GM21423 (cell line): Measurements from ENCODE around the gene RPL13.
"Not testable (repeated sequence)": the region's sequence is repeated elsewhere in the genome, so short reads cannot be mapped to it uniquely, and the experiment has no call there.

Experiments used
- ATAC-seq: cut with Tn5 transposase; IDR thresholded peaks from one replicate; pipeline ENCODE4 v1.9.1; 2021; ENCODE audit warnings: mild to moderate bottlenecking, moderate library complexity; ENCODE audit not compliant: unreplicated experiment

The RPL13 gene

GRCh38 chr16:89576153-89577054 lies 15.9 kb downstream of the RPL13 start:
- no peak for ATAC-seq

GRCh38 chr16:89577055-89577759 lies 16.7 kb downstream of the RPL13 start:
- ATAC-seq = no peak

GRCh38 chr16:89579351-89579750 lies 18.9 kb downstream of the RPL13 start:
- ATAC-seq = no peak

- ATAC-seq = no peak
These were observed 20.7 kb downstream of the RPL13 start for GRCh38 chr16:89581045-89581695.

GRCh38 chr16:89581861-89582563 lies 21.5 kb downstream of the RPL13 start:
- ATAC-seq = no peak

GRCh38 chr16:89582614-89583196 lies 22.2 kb downstream of the RPL13 start:
- ATAC-seq = no peak

- no peak for ATAC-seq
These were observed 22.9 kb downstream of the RPL13 start for GRCh38 chr16:89583197-89583894.

GRCh38 chr16:89583895-89584644 lies 23.6 kb downstream of the RPL13 start:
- no peak for ATAC-seq

- no peak for ATAC-seq
These were observed 24.5 kb downstream of the RPL13 start for GRCh38 chr16:89584768-89585549.

GRCh38 chr16:89586218-89586617 lies 25.7 kb downstream of the RPL13 start:
- no peak for ATAC-seq

GRCh38 chr16:89586853-89587252 lies 26.4 kb downstream of the RPL13 start:
- ATAC-seq = no peak

- not testable (repeated sequence) for ATAC-seq
These were observed 27.2 kb downstream of the RPL13 start for GRCh38 chr16:89587676-89588075.

GRCh38 chr16:89588413-89589109 lies 28.1 kb downstream of the RPL13 start:
- no peak for ATAC-seq

- ATAC-seq = no peak
These were observed 28.9 kb downstream of the RPL13 start for GRCh38 chr16:89589241-89589926.

GRCh38 chr16:89593841-89594240 lies 33.4 kb downstream of the RPL13 start:
- no peak for ATAC-seq

- no peak for ATAC-seq
These were observed 35.0 kb downstream of the RPL13 start for GRCh38 chr16:89595330-89596060.
